ENCODE data around the gene HNRNPUL1.
A peak's percentile ranks its signal among the peaks of the same experiment; 100 is the strongest.

Gene HNRNPUL1

DNA sequence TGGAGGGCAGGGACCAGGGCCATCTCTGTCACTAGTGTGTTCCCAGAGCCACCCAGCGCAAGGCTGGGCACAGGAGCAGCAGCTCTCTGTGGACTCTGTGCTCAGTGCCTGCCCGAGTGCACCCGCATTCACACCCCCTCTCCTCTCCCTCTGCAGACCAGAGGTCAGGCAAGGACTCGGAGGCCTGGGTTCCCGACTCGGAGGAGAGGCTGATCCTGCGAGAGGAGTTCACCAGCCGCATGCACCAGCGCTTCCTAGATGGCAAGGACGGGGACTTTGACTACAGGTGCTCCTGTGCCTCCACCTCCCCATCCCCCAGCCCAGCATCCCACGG is 56.0 kb downstream of the HNRNPUL1 start:
- H3K36me3 ChIP-seq (ENCODE audit: control insufficient read depth, insufficient read depth, low read length): peaks cover 41% of the 10 kb centered on the region
- H3K27ac ChIP-seq (ENCODE audit: insufficient read depth, low read depth, low read length, poor library complexity, severe bottlenecking): no peak overlapping the region
- H3K9me3 ChIP-seq (ENCODE audit: control insufficient read depth, low read length): no peaks in the 10 kb centered on the region
- H3K4me1 ChIP-seq (ENCODE audit: control insufficient read depth, insufficient read depth, low read length): peaks cover 20% of the 10 kb centered on the region
- H3K4me3 ChIP-seq (ENCODE audit: insufficient read depth, low read depth, low read length): no peak overlapping the region
- H3K27me3 ChIP-seq (ENCODE audit: control insufficient read depth, insufficient read depth, low read length, poor library complexity, severe bottlenecking): no peaks in the 10 kb centered on the region
- 92 to 93% methylated on average over 11 of the region's 11 CpGs for WGBS, 2 experiments

DNA sequence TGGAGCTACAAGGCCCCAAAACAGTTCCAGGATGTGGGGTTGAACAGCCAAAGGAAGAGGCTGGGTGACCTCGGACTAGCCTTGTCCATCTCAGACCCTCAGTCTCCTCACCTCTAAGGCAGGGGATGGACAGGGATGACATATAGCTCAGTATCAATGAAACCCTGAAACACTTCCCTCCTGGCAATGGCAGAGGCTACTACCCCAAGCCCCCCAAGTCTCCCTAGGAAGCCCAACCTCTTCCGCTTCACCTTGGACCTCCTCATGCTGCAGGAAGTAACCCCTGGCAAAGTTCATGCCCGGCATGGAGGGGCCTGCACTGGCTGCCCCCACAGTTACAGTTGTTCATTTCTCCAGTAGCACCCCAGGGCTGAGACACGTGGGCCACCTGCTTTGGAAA is 56.4 kb downstream of the HNRNPUL1 start:
- peaks cover 21% of the 10 kb centered on the region for H3K4me1 ChIP-seq (ENCODE audit: control insufficient read depth, insufficient read depth, low read length)
- no peaks in the 10 kb centered on the region for H3K9me3 ChIP-seq (ENCODE audit: control insufficient read depth, low read length)
- no peak overlapping the region for H3K27ac ChIP-seq (ENCODE audit: insufficient read depth, low read depth, low read length, poor library complexity, severe bottlenecking)
- H3K27me3 ChIP-seq (ENCODE audit: control insufficient read depth, insufficient read depth, low read length, poor library complexity, severe bottlenecking): peaks cover 2% of the 10 kb centered on the region
- H3K4me3 ChIP-seq (ENCODE audit: insufficient read depth, low read depth, low read length): no peak overlapping the region
- 90 to 97% methylated on average over 4 of the region's 4 CpGs for WGBS, 2 experiments
- peaks cover 41% of the 10 kb centered on the region for H3K36me3 ChIP-seq (ENCODE audit: control insufficient read depth, insufficient read depth, low read length)

DNA sequence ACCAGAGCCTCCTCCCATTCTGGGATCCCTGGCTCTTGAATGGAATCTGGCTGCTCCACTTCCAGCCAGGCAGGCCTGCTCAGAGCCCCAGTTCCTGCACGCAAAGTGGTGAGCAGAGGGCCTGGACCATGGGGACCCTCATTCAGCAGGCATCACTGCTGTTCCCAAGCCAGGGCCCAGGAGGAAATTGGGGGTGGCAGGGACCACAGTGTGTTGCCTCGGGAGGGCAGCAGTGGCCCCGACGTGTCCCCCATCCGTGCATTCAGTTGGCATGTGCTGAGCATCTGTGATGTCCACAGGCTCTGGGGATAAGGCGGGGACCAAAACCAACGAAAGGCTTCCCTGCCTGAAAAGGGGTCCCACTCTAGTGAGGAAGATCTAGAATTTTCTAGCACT is 57.0 kb downstream of the HNRNPUL1 start:
- Histone ChIP-seq H3K27ac (ENCODE audit: insufficient read depth, low read depth, low read length, poor library complexity, severe bottlenecking) (no peak overlapping the region), H3K36me3 (ENCODE audit: control insufficient read depth, insufficient read depth, low read length) (peaks cover 37% of the 10 kb centered on the region), H3K4me1 (ENCODE audit: control insufficient read depth, insufficient read depth, low read length) (peaks cover 28% of the 10 kb centered on the region), H3K9me3 (ENCODE audit: control insufficient read depth, low read length) (no peaks in the 10 kb centered on the region), H3K4me3 (ENCODE audit: insufficient read depth, low read depth, low read length) (no peak overlapping the region), H3K27me3 (ENCODE audit: control insufficient read depth, insufficient read depth, low read length, poor library complexity, severe bottlenecking) (peaks cover 7% of the 10 kb centered on the region)
- WGBS, 2 experiments: 91 to 92% methylated on average over 7 of the region's 7 CpGs

DNA sequence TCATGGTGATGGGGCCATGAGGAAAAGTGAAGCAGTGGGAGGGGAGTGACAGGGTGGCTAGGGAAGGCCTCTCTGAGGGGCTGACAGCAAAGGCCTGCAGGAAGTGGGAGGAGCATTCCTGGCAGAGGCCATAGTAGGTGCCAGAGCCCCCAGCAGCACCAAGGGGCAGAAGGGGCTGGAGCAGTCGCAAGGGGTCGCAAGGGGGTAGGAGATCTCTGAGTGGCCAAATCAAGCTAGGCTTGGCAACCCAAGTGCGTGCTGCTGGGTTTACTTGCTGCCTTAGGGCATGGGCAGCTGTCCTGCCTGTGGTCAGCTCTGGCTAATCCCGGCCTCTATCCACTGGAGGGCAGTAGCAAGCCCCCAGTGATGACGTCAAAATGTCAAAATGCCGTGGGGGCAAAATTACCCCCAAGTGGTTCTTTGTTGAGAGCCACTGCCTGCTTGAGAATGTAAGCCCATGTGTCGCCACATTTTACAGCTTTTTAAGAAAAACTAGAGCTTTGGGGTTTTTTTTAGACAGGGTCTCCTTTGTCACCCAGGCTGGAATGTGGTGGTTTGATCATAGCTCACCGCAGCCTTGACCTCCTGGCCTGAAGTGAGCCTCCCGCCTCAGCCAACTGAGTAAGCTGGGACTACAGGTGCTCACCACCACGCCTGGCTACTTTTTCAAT is 57.6 kb downstream of the HNRNPUL1 start:
- Histone ChIP-seq H3K4me3 (ENCODE audit: insufficient read depth, low read depth, low read length) (no peak overlapping the region), H3K36me3 (ENCODE audit: control insufficient read depth, insufficient read depth, low read length) (peaks cover 32% of the 10 kb centered on the region), H3K27ac (ENCODE audit: insufficient read depth, low read depth, low read length, poor library complexity, severe bottlenecking) (peak overlapping the region; percentile 67), H3K27me3 (ENCODE audit: control insufficient read depth, insufficient read depth, low read length, poor library complexity, severe bottlenecking) (peaks cover 7% of the 10 kb centered on the region), H3K4me1 (ENCODE audit: control insufficient read depth, insufficient read depth, low read length) (peaks cover 29% of the 10 kb centered on the region), H3K9me3 (ENCODE audit: control insufficient read depth, low read length) (no peaks in the 10 kb centered on the region)
- 51 to 53% methylated on average over 10 of the region's 10 CpGs for WGBS, 2 experiments

DNA sequence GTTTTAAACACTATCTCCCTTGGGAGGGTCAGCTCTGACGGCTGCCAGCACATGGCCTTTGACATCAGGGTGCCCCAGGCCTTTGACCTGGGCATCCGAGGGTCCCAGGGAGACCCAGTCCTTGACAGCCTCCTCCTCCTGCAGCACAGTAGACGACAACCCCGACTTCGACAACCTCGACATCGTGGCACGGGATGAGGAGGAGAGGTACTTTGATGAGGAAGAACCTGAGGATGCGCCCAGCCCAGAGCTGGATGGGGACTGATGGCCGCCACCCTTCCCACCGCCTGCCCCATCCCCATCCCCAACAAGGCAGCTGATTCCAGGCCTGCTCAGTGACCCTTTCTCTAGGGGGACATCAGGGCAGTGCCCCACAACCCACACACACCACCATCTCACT is 58.3 kb downstream of the HNRNPUL1 start:
- Histone ChIP-seq H3K9me3 (ENCODE audit: control insufficient read depth, low read length) (no peaks in the 10 kb centered on the region), H3K4me1 (ENCODE audit: control insufficient read depth, insufficient read depth, low read length) (peaks cover 33% of the 10 kb centered on the region), H3K27me3 (ENCODE audit: control insufficient read depth, insufficient read depth, low read length, poor library complexity, severe bottlenecking) (peaks cover 7% of the 10 kb centered on the region), H3K4me3 (ENCODE audit: insufficient read depth, low read depth, low read length) (no peak overlapping the region), H3K36me3 (ENCODE audit: control insufficient read depth, insufficient read depth, low read length) (peaks cover 27% of the 10 kb centered on the region), H3K27ac (ENCODE audit: insufficient read depth, low read depth, low read length, poor library complexity, severe bottlenecking) (no peak overlapping the region)
- WGBS, 2 experiments: 91 to 93% methylated on average over 11 of the region's 11 CpGs

DNA sequence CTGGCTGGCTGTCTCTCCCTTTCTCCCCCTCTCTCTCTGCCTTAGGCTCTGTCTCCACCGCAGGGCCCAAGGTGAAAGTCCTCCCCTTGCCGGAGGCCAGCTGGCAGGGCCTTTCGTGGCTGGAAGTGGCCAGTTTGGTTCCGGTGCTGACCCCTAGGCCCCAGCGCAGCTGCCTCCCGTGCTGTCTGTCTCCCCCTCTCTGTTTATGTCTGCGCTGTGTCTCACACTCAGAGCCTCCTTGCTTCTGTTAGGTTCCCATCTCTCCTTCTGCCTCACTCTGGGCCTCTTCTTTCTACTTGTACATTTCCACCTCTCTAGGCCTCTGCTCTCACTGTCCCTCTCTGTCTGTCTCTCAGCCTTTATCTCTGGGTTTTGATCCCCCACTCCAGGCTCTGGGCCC is 58.9 kb downstream of the HNRNPUL1 start:
- peaks cover 7% of the 10 kb centered on the region for H3K27me3 ChIP-seq (ENCODE audit: control insufficient read depth, insufficient read depth, low read length, poor library complexity, severe bottlenecking)
- WGBS, 2 experiments: 75 to 78% methylated on average over 7 of the region's 7 CpGs
- no peak overlapping the region for H3K27ac ChIP-seq (ENCODE audit: insufficient read depth, low read depth, low read length, poor library complexity, severe bottlenecking)
- no peak overlapping the region for H3K4me3 ChIP-seq (ENCODE audit: insufficient read depth, low read depth, low read length)
- H3K9me3 ChIP-seq (ENCODE audit: control insufficient read depth, low read length): no peaks in the 10 kb centered on the region
- peaks cover 23% of the 10 kb centered on the region for H3K36me3 ChIP-seq (ENCODE audit: control insufficient read depth, insufficient read depth, low read length)
- H3K4me1 ChIP-seq (ENCODE audit: control insufficient read depth, insufficient read depth, low read length): peaks cover 34% of the 10 kb centered on the region

DNA sequence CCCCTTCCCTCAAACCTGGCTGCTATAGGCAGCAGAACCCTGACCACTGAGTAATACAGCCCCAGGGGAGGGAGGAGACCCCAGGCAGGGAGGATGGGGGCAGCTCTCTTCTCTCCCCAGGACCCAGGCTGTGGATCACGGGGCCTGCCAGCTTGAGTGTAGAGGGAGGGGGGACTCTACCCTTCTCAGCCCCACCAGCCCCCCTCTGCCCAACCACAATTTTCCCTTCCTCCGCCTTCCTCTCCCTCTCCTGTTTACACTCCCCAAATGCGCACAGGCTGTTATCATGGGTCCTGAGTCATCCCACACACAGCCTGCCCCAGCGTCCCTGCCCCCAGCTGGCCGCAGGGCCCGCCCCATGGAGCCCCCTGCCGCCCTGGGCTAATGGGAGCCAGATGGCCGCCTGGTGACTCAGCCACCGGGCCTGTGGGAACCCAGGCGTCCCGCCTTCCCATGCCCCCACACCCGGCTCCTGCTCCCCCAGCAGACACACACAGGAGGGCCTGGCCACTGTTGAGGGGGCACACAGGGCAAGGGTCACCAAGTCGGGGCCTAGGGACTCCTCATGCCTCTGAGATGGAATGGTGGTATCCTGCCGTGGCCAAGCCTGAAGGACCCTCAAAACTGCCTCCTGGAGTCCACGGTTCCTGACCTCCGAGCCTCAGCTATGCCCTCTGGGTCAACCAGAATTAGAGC is 59.4 kb downstream of the HNRNPUL1 start:
- peaks cover 20% of the 10 kb centered on the region for H3K36me3 ChIP-seq (ENCODE audit: control insufficient read depth, insufficient read depth, low read length)
- no peaks in the 10 kb centered on the region for H3K9me3 ChIP-seq (ENCODE audit: control insufficient read depth, low read length)
- no peak overlapping the region for H3K4me3 ChIP-seq (ENCODE audit: insufficient read depth, low read depth, low read length)
- WGBS, 2 experiments: 55 to 62% methylated on average over 16 of the region's 16 CpGs
- no peak overlapping the region for H3K27ac ChIP-seq (ENCODE audit: insufficient read depth, low read depth, low read length, poor library complexity, severe bottlenecking)
- H3K4me1 ChIP-seq (ENCODE audit: control insufficient read depth, insufficient read depth, low read length): peaks cover 34% of the 10 kb centered on the region
- H3K27me3 ChIP-seq (ENCODE audit: control insufficient read depth, insufficient read depth, low read length, poor library complexity, severe bottlenecking): peaks cover 7% of the 10 kb centered on the region

DNA sequence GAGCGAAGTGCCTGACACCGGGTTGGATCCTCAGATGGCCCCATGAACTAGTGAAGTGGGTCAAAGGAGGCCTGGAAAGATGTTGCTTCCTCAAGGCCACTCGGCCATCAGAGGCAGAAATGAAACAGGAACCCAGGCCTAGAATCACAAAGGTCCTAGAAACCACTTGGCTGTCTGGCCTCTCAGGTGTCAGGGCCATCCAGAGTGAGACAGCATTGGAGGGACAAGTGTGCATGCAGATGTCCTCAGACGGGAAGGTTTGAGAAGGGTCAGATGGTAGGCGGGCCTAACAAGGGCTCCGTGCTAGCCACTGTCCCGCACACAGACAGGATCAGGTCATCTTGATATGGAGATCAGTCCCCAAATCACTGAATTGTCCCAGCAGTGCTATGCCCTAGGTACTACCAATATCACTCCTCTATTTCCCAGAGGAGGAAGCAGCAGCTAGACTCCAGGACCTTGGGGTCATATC is 60.1 kb downstream of the HNRNPUL1 start:
- peaks cover 14% of the 10 kb centered on the region for H3K36me3 ChIP-seq (ENCODE audit: control insufficient read depth, insufficient read depth, low read length)
- peaks cover 34% of the 10 kb centered on the region for H3K4me1 ChIP-seq (ENCODE audit: control insufficient read depth, insufficient read depth, low read length)
- 75 to 76% methylated on average over 7 of the region's 7 CpGs for WGBS, 2 experiments
- H3K27me3 ChIP-seq (ENCODE audit: control insufficient read depth, insufficient read depth, low read length, poor library complexity, severe bottlenecking): peaks cover 7% of the 10 kb centered on the region
- H3K27ac ChIP-seq (ENCODE audit: insufficient read depth, low read depth, low read length, poor library complexity, severe bottlenecking): no peak overlapping the region
- no peak overlapping the region for H3K4me3 ChIP-seq (ENCODE audit: insufficient read depth, low read depth, low read length)
- no peaks in the 10 kb centered on the region for H3K9me3 ChIP-seq (ENCODE audit: control insufficient read depth, low read length)

DNA sequence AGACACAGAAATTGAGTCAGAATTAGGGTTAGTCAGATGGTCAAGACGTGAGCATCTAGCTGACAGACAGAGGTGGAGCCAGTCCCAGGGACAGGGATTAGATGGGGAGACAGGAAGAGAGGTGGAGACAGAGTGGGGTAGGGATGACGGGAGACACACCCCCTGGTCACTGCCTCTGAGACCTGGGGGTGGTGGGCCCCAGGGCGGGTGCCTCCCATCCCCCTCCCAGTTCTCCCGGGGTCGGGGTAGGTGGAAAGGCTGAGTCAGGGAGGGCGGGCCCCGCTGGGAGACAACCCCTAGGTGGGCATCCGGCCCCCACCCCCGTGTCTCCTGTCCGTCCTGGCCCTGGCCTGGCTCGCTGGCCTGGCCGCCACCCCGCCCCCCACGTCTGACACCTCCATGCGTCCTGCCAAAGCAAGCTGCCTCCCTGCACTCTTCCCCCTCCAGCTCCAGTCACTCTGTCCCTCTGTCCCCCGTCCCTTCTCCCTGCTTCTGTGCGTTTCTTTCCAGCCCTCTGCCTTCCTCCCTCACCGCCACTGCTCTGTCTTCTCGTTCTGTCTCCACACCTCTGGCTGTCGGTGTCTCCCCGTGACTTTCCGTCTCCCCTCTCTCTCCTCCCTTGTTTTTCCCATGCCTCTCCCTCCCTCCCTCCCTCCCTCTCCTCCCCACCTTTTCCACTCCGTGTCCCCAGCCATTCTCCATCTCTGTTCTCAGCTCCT is 60.9 kb downstream of the HNRNPUL1 start:
- 1% methylated on average over 23 of the region's 23 CpGs for WGBS, 2 experiments
- peaks cover 34% of the 10 kb centered on the region for H3K4me1 ChIP-seq (ENCODE audit: control insufficient read depth, insufficient read depth, low read length)
- peaks cover 7% of the 10 kb centered on the region for H3K27me3 ChIP-seq (ENCODE audit: control insufficient read depth, insufficient read depth, low read length, poor library complexity, severe bottlenecking)
- no peak overlapping the region for H3K27ac ChIP-seq (ENCODE audit: insufficient read depth, low read depth, low read length, poor library complexity, severe bottlenecking)
- H3K36me3 ChIP-seq (ENCODE audit: control insufficient read depth, insufficient read depth, low read length): peaks cover 6% of the 10 kb centered on the region
- H3K9me3 ChIP-seq (ENCODE audit: control insufficient read depth, low read length): no peaks in the 10 kb centered on the region
- H3K4me3 ChIP-seq (ENCODE audit: insufficient read depth, low read depth, low read length): peak overlapping the region; percentile 24

DNA sequence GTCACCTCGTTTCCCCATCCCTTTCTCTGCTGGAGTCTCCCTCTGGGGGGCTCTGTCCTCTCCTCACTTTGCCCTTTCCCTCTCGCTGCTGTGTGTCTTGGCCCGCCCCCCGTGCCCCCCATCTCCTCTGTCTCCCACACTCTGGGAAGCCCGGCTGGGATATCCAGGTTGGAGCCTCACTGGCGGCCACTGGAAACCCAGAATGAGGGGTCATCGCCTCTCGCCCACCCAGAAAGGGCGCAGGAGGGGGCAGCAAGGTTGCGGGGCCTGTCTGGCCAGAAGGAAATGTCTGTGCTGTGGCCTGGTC is 61.4 kb downstream of the HNRNPUL1 start:
- Histone ChIP-seq H3K4me3 (ENCODE audit: insufficient read depth, low read depth, low read length) (peak overlapping the region; percentile 24), H3K36me3 (ENCODE audit: control insufficient read depth, insufficient read depth, low read length) (peaks cover 2% of the 10 kb centered on the region), H3K4me1 (ENCODE audit: control insufficient read depth, insufficient read depth, low read length) (peaks cover 34% of the 10 kb centered on the region), H3K9me3 (ENCODE audit: control insufficient read depth, low read length) (no peaks in the 10 kb centered on the region), H3K27me3 (ENCODE audit: control insufficient read depth, insufficient read depth, low read length, poor library complexity, severe bottlenecking) (peaks cover 7% of the 10 kb centered on the region), H3K27ac (ENCODE audit: insufficient read depth, low read depth, low read length, poor library complexity, severe bottlenecking) (no peak overlapping the region)
- WGBS, 2 experiments: 3 to 4% methylated on average over 10 of the region's 10 CpGs

All from ectodermal cell (in vitro differentiated cells).